Body of pancreas (tissue), 4 donors: ENCODE results near the gene WWC2. TPM values are rescaled to one million over a fixed set of nuclear protein-coding genes. Genes with fewer than 3 reads are reported as not detected.

Experiments used
- ATAC-seq: fragments of 150-250 bp; one replicate; pipeline ENCODE4 v1.9.1; 2016
- DNase-seq, 4 donors: peaks; one replicate each; pipeline ENCODE4 v3.0.0-alpha.2; 2019
- H3K27ac ChIP-seq, 4 donors: fragments of 200-600 bp; sonication (generic); 1 replicate in 3 of 4; 2 replicates in 1 of 4; pipeline versions ENCODE4 v1.5.1 to v1.6.1; 2016 to 2019; ENCODE audit warnings: mild to moderate bottlenecking in 1 of 4, mixed read lengths in 1 of 4, moderate library complexity in 1 of 4
- H3K27me3 ChIP-seq, 2 donors: fragments of 200-600 bp; sonication (generic); one replicate each; pipeline ENCODE4 v1.6.0; 2016; ENCODE audit warnings: mild to moderate bottlenecking in 1 of 2
- H3K36me3 ChIP-seq, 2 donors: fragments of 200-600 bp; sonication (generic); replicated peaks in 1 of 2; 2 replicates each; pipeline ENCODE4 v1.5.1; 2016; ENCODE audit warnings: low read depth in 2 of 2; ENCODE audit not compliant: insufficient read depth in 1 of 2
- H3K4me1 ChIP-seq: fragments of 200-600 bp; sonication (generic); one replicate; pipeline ENCODE4 v1.6.0; 2016
- H3K4me3 ChIP-seq, 2 donors: fragments of 200-600 bp; sonication (generic); 1 replicate in 1 of 2; 2 replicates in 1 of 2; pipeline ENCODE4 v1.5.1; 2016 to 2019
- H3K9me3 ChIP-seq, 3 donors: fragments of 200-600 bp; sonication (generic); 1 replicate in 2 of 3; 2 replicates in 1 of 3; pipeline ENCODE4 v1.5.1; 2016
- CTCF ChIP-seq, 7 experiments: fragments of 450-650 bp in 4 of 7; fragments of 200-600 bp in 3 of 7; sonication (generic) in 3 of 7; IDR thresholded peaks; one replicate each; pipeline ENCODE4 v1.5.1; 2016 to 2019; ENCODE audit warnings: antibody characterized with exemption in 7 of 7
- POLR2A ChIP-seq, 3 donors: fragments of 450-650 bp; IDR thresholded peaks; one replicate each; pipeline ENCODE4 v1.6.1; 2016; ENCODE audit warnings: antibody characterized with exemption in 3 of 3, mild to moderate bottlenecking in 2 of 3
- WGBS, 2 donors: methylation state at CpG; one replicate each; pipeline ENCODE4 v1.1.5; 2017; 5-methylcytosine and 5-hydroxymethylcytosine counted together
- intact Hi-C: fragments of 100-400 bp; cut with DNase I; formaldehyde crosslinking; loops from one replicate; pipeline ENCODE4 v1.15.1; 2023
- total RNA-seq, 2 donors: library from RNA; depleted of rRNA; stranded (reverse); fragments of >200 nt; gene quantifications; one replicate each; pipeline ENCODE4 v1.1.0, GENCODE V29; 2016

WWC2 gene
- total RNA-seq, 2 donors from 2014 or later: 24.4 to 30.3 TPM

- DNase-seq: no peak
- peak overlapping the region in 1 of 4 donors; percentile 4 for H3K27ac ChIP-seq
- no peaks in the 10 kb centered on the region for H3K9me3 ChIP-seq
- intact Hi-C loops: no loop called here
- ATAC-seq: no peak
- 61% methylated on average over 1 of the region's 1 CpG for WGBS, 2 donors
- TF ChIP-seq POLR2A (IDR thresholded peaks at IDR 0.05) (no peak), CTCF (IDR thresholded peaks at IDR 0.05) (no peak)
- no peaks in the 10 kb centered on the region for H3K27me3 ChIP-seq
- no peak overlapping the region for H3K4me3 ChIP-seq
- H3K36me3 ChIP-seq: no peaks in the 10 kb centered on the region
- peaks cover 12% of the 10 kb centered on the region for H3K4me1 ChIP-seq
These were observed 65.9 kb downstream of the WWC2 start for GRCh38 chr4:183164963-183165362.

- no peak for TF ChIP-seq POLR2A (IDR thresholded peaks at IDR 0.05)
- TF ChIP-seq CTCF (IDR thresholded peaks at IDR 0.05): no peak
- DNase-seq (no peak), ATAC-seq (no peak)
- no peaks in the 10 kb centered on the region for H3K36me3 ChIP-seq
- intact Hi-C loops: no loop called here
- H3K27ac ChIP-seq: peak overlapping the region in 1 of 4 donors; percentile 4
- no peaks in the 10 kb centered on the region for H3K9me3 ChIP-seq
- 43 to 49% methylated on average over 1 of the region's 1 CpG for WGBS, 2 donors
- no peak overlapping the region for H3K4me3 ChIP-seq
- H3K27me3 ChIP-seq: no peaks in the 10 kb centered on the region
- peaks cover 12% of the 10 kb centered on the region for H3K4me1 ChIP-seq
These were observed 66.3 kb downstream of the WWC2 start for GRCh38 chr4:183165376-183165775.

- DNase-seq: no peak
- TF ChIP-seq CTCF (IDR thresholded peaks at IDR 0.05) (no peak), POLR2A (IDR thresholded peaks at IDR 0.05) (no peak)
- Histone ChIP-seq H3K9me3 (no peaks in the 10 kb centered on the region), H3K27ac (no peak overlapping the region), H3K4me1 (peaks cover 39% of the 10 kb centered on the region), H3K36me3 (no peaks in the 10 kb centered on the region), H3K4me3 (no peak overlapping the region), H3K27me3 (no peaks in the 10 kb centered on the region)
- no peak for ATAC-seq
- intact Hi-C loops: no loop called here
These were observed 71.8 kb downstream of the WWC2 start for GRCh38 chr4:183170894-183171293.

GRCh38 chr4:183171484-183172267 lies 72.6 kb downstream of the WWC2 start:
- WGBS, 2 donors: 18 to 22% methylated on average over 4 of the region's 4 CpGs
- TF ChIP-seq CTCF (IDR thresholded peaks at IDR 0.05) (no peak), POLR2A (IDR thresholded peaks at IDR 0.05) (no peak)
- intact Hi-C loops: no loop called here
- Histone ChIP-seq H3K9me3 (no peaks in the 10 kb centered on the region), H3K4me3 (no peak overlapping the region), H3K36me3 (no peaks in the 10 kb centered on the region), H3K27ac (peak overlapping the region in 3 of 4 donors; percentile 26 to 64 (median 33)), H3K27me3 (no peaks in the 10 kb centered on the region), H3K4me1 (peaks cover 41% of the 10 kb centered on the region)
- ATAC-seq (peak; percentile 50), DNase-seq (no peak)

GRCh38 chr4:183172881-183173280 lies 73.8 kb downstream of the WWC2 start:
- Histone ChIP-seq H3K4me1 (peaks cover 49% of the 10 kb centered on the region), H3K4me3 (no peak overlapping the region), H3K27me3 (no peaks in the 10 kb centered on the region), H3K9me3 (no peaks in the 10 kb centered on the region), H3K27ac (peak overlapping the region in 2 of 4 donors; percentile 22 to 44), H3K36me3 (no peaks in the 10 kb centered on the region)
- intact Hi-C loops: no loop called here
- 50 to 80% methylated on average over 1 of the region's 1 CpG for WGBS, 2 donors
- DNase-seq (no peak), ATAC-seq (no peak)
- TF ChIP-seq POLR2A (IDR thresholded peaks at IDR 0.05) (no peak), CTCF (IDR thresholded peaks at IDR 0.05) (no peak)
